DMS 273 (cell line): Measurements from ENCODE around the gene SERINC1.

ENCODE experiments used
- DNase-seq: peaks from one replicate; lab custom pipeline; 2025; ENCODE audit not compliant: unreplicated experiment; lab: John Stamatoyannopoulos, UW

SERINC1 gene

GRCh38 chr6:122394016-122394415 is 77.6 kb downstream of the SERINC1 start:
- DNase-seq, result no peak

- DNase-seq, result no peak
Observed at GRCh38 chr6:122393351-122393896, 78.2 kb downstream of the SERINC1 start.
